Thoracic aorta (tissue), 2 donors: ENCODE results near the gene MUC5AC. TPM values are rescaled to one million over a fixed set of nuclear protein-coding genes. Genes with fewer than 3 reads are reported as not detected.

ENCODE experiments used
- ATAC-seq: fragments of 150-250 bp; one replicate; pipeline ENCODE4 v1.8.0; 2017; ENCODE audit warnings: low read depth; ENCODE audit not compliant: insufficient number of reproducible peaks, low FRiP score
- DNase-seq: peaks from one replicate; pipeline ENCODE4 v3.0.0-alpha.2; 2020; ENCODE audit warnings: low spot score
- H3K27ac ChIP-seq, 2 donors: fragments of 200-600 bp; sonication (generic); 1 replicate in 1 of 2; 2 replicates in 1 of 2; pipeline ENCODE4 v1.5.1; 2016; ENCODE audit warnings: mild to moderate bottlenecking in 2 of 2, moderate library complexity in 2 of 2
- H3K27me3 ChIP-seq: fragments of 200-600 bp; sonication (generic); replicated peaks from 2 replicates; pipeline ENCODE4 v1.6.0; 2016; ENCODE audit warnings: mild to moderate bottlenecking; ENCODE audit not compliant: insufficient read depth
- H3K36me3 ChIP-seq: fragments of 200-600 bp; sonication (generic); one replicate; pipeline ENCODE4 v1.5.1; 2016
- H3K4me1 ChIP-seq, 2 donors: fragments of 200-600 bp; sonication (generic); 1 replicate in 1 of 2; 2 replicates in 1 of 2; pipeline versions ENCODE4 v1.5.1 to v1.6.0; 2016; ENCODE audit warnings: low read depth in 2 of 2, mild to moderate bottlenecking in 1 of 2; ENCODE audit not compliant: control insufficient read depth in 1 of 2
- H3K4me3 ChIP-seq: fragments of 200-600 bp; sonication (generic); 2 replicates; pipeline ENCODE4 v1.5.1; 2016; ENCODE audit warnings: mild to moderate bottlenecking
- H3K9me3 ChIP-seq: fragments of 200-600 bp; sonication (generic); 2 replicates; pipeline ENCODE4 v1.5.1; 2016
- CTCF ChIP-seq: fragments of 200-600 bp; sonication (generic); IDR thresholded peaks from one replicate; pipeline ENCODE4 v1.5.1; 2019; ENCODE audit warnings: antibody characterized with exemption
- total RNA-seq, 2 donors: library from RNA; depleted of rRNA; stranded (reverse); fragments of >200 nt; gene quantifications; one replicate each; pipeline versions ENCODE4 v1.1.0 to v1.2.3, GENCODE V29; 2016

Gene MUC5AC
- total RNA-seq: 10 to 100 TPM in 1 of 2 donors, not detected in 1; 45.9 TPM

GRCh38 chr11:1157645-1158591 is at the start of gene MUC5AC:
TSS of gene MUC5AC (plus strand) at chr11:1157953. CDS start at chr11:1158000, 47 bp downstream.
- Histone ChIP-seq H3K9me3 (no peaks in the 10 kb centered on the region), H3K4me3 (no peak within 1 kb of the TSS), H3K27ac (no peak within 1 kb of the TSS), H3K27me3 (no peaks in the 10 kb centered on the region), H3K36me3 (no peaks in the 10 kb centered on the region), H3K4me1 (no peaks in the 10 kb centered on the region)
- TF ChIP-seq CTCF: no peak
- ATAC-seq: no peak
- no peak for DNase-seq

- TF ChIP-seq CTCF: no peak
- Histone ChIP-seq H3K36me3 (no peaks in the 10 kb centered on the region), H3K27me3 (no peaks in the 10 kb centered on the region), H3K4me1 (no peaks in the 10 kb centered on the region), H3K9me3 (no peaks in the 10 kb centered on the region), H3K4me3 (no peak overlapping the region), H3K27ac (no peak overlapping the region)
- no peak for ATAC-seq
- no peak for DNase-seq
Measured at GRCh38 chr11:1108246-1108900, 49.4 kb upstream of the MUC5AC start.

GRCh38 chr11:1109101-1109917 is 48.4 kb upstream of the MUC5AC start:
- no peaks in the 10 kb centered on the region for H3K4me1 ChIP-seq
- H3K4me3 ChIP-seq: no peak overlapping the region
- H3K9me3 ChIP-seq: no peaks in the 10 kb centered on the region
- H3K27ac ChIP-seq: no peak overlapping the region
- DNase-seq (no peak), ATAC-seq (no peak)
- no peaks in the 10 kb centered on the region for H3K36me3 ChIP-seq
- TF ChIP-seq CTCF: no peak
- no peaks in the 10 kb centered on the region for H3K27me3 ChIP-seq

GRCh38 chr11:1109918-1110705 is 47.6 kb upstream of the MUC5AC start:
- TF ChIP-seq CTCF: no peak
- Histone ChIP-seq H3K27ac (no peak overlapping the region), H3K4me1 (no peaks in the 10 kb centered on the region), H3K4me3 (no peak overlapping the region), H3K9me3 (no peaks in the 10 kb centered on the region), H3K27me3 (no peaks in the 10 kb centered on the region), H3K36me3 (no peaks in the 10 kb centered on the region)
- ATAC-seq: no peak
- no peak for DNase-seq
